ENCODE data around the gene MAPRE3.

The MAPRE3 gene

GRCh38 chr2:26950246-26950645, 20.2 kb upstream of the MAPRE3 start:
- DNase-seq (ENCODE audit: low read depth): no peak

GRCh38 chr2:26951236-26951635, 19.2 kb upstream of the MAPRE3 start:
- no peak for DNase-seq (ENCODE audit: low read depth)

GRCh38 chr2:26952374-26952773, 18.1 kb upstream of the MAPRE3 start:
- no peak for DNase-seq (ENCODE audit: low read depth)

- no peak for DNase-seq (ENCODE audit: low read depth)
These were observed 16.3 kb upstream of the MAPRE3 start for GRCh38 chr2:26954135-26954534.

- DNase-seq (ENCODE audit: low read depth): no peak
These were observed 13.4 kb upstream of the MAPRE3 start for GRCh38 chr2:26957041-26957440.

GRCh38 chr2:26957534-26957933, 12.9 kb upstream of the MAPRE3 start:
- DNase-seq (ENCODE audit: low read depth): no peak

- no peak for DNase-seq (ENCODE audit: low read depth)
These were observed 11.1 kb upstream of the MAPRE3 start for GRCh38 chr2:26959331-26959730.

GRCh38 chr2:26964446-26965130, 5.8 kb upstream of the MAPRE3 start:
- no peak for DNase-seq (ENCODE audit: low read depth)

GRCh38 chr2:26968001-26968400, 2.4 kb upstream of the MAPRE3 start:
- DNase-seq (ENCODE audit: low read depth): no peak

GRCh38 chr2:26969077-26969844, 1.2 kb upstream of the MAPRE3 start:
- no peak for DNase-seq (ENCODE audit: low read depth)

GRCh38 chr2:26970928-26971627, 641 bp downstream of the MAPRE3 start:
- DNase-seq (ENCODE audit: low read depth): no peak

GRCh38 chr2:26971911-26972786, 1.7 kb downstream of the MAPRE3 start:
- no peak for DNase-seq (ENCODE audit: low read depth)

- no peak for DNase-seq (ENCODE audit: low read depth)
These were observed 3.9 kb downstream of the MAPRE3 start for GRCh38 chr2:26974352-26974751.

- no peak for DNase-seq (ENCODE audit: low read depth)
These were observed 4.7 kb downstream of the MAPRE3 start for GRCh38 chr2:26975102-26975501.

GRCh38 chr2:26975656-26976055, 5.2 kb downstream of the MAPRE3 start:
- DNase-seq (ENCODE audit: low read depth): no peak

- DNase-seq (ENCODE audit: low read depth): no peak
These were observed 5.8 kb downstream of the MAPRE3 start for GRCh38 chr2:26976237-26976636.

GRCh38 chr2:26977012-26977411, 6.6 kb downstream of the MAPRE3 start:
- no peak for DNase-seq (ENCODE audit: low read depth)

GRCh38 chr2:26978061-26978596, 7.7 kb downstream of the MAPRE3 start:
- no peak for DNase-seq (ENCODE audit: low read depth)

GRCh38 chr2:26979741-26980140, 9.3 kb downstream of the MAPRE3 start:
- no peak for DNase-seq (ENCODE audit: low read depth)

- no peak for DNase-seq (ENCODE audit: low read depth)
These were observed 10.5 kb downstream of the MAPRE3 start for GRCh38 chr2:26980971-26981370.

GRCh38 chr2:26982102-26982742, 11.8 kb downstream of the MAPRE3 start:
- DNase-seq (ENCODE audit: low read depth): no peak
